ENCODE data around the gene YWHAB. TPM values are rescaled to one million over a fixed set of nuclear protein-coding genes. Genes with fewer than 3 reads are reported as not detected.
"Not testable (repeated sequence)": the region's sequence is repeated elsewhere in the genome, so short reads cannot be mapped to it uniquely, and the experiment has no call there.

YWHAB gene
- total and polyA plus RNA-seq, 11 donors, result 32.2 to 160 (median 120) TPM

GRCh38 chr20:44858606-44859360 is 26.7 kb upstream of the YWHAB start:
- DNase-seq, result no peak
- TF ChIP-seq CTCF (IDR thresholded peaks at IDR 0.05) (no peak), POLR2A (IDR thresholded peaks at IDR 0.05) (no peak)
- Histone ChIP-seq H3K4me1 (peaks cover 0 to 26% (median 6%) of the 10 kb centered on the region in 12 donors), H3K9me3 (no peaks in the 10 kb centered on the region), H3K36me3 (no peaks in the 10 kb centered on the region), H3K27me3 (no peaks in the 10 kb centered on the region), H3K27ac (no peak overlapping the region), H3K4me3 (no peak overlapping the region)
- ATAC-seq, result no peak
- intact Hi-C loops (cut with DNase I), result no loop called here

GRCh38 chr20:44861531-44862006 is 23.9 kb upstream of the YWHAB start:
- ATAC-seq (peak; percentile 42 to 91 (median 70)), DNase-seq (peak in 2 of 5 donors; percentile 32 to 48)
- Histone ChIP-seq H3K4me3 (no peak overlapping the region), H3K27me3 (no peaks in the 10 kb centered on the region), H3K9me3 (no peaks in the 10 kb centered on the region), H3K27ac (no peak overlapping the region), H3K36me3 (no peaks in the 10 kb centered on the region), H3K4me1 (peaks cover 0 to 27% (median 6%) of the 10 kb centered on the region in 12 donors)
- intact Hi-C loops (cut with DNase I), result loop anchor here in 5 of 10 donors (2.0 to 10.0 kb wide), 4 partner anchors 115 to 477 kb away; no protein-coding TSS in a partner anchor
- no peak for TF ChIP-seq POLR2A (IDR thresholded peaks at IDR 0.05)
- no peak for TF ChIP-seq CTCF (IDR thresholded peaks at IDR 0.05)
- WGBS, 4 donors, result 14 to 27% (median 19%) methylated on average over 5 of the region's 5 CpGs

- Histone ChIP-seq H3K4me1 (peaks cover 0 to 30% (median 6%) of the 10 kb centered on the region in 12 donors), H3K4me3 (no peak overlapping the region), H3K36me3 (no peaks in the 10 kb centered on the region), H3K9me3 (no peaks in the 10 kb centered on the region), H3K27ac (peak overlapping the region in 1 of 12 donors; percentile 3), H3K27me3 (no peaks in the 10 kb centered on the region)
- 83 to 90% (median 86%) methylated on average over 2 of the region's 2 CpGs for WGBS, 4 donors
- DNase-seq (no peak), ATAC-seq (peak in 1 of 4 donors; percentile 27)
- intact Hi-C loops (cut with DNase I), result loop anchor here in 5 of 10 donors (2.0 to 10.0 kb wide), 4 partner anchors 115 to 477 kb away; no protein-coding TSS in a partner anchor
- no peak for TF ChIP-seq CTCF (IDR thresholded peaks at IDR 0.05)
- no peak for TF ChIP-seq POLR2A (IDR thresholded peaks at IDR 0.05)
Measured at GRCh38 chr20:44862286-44862685, 23.2 kb upstream of the YWHAB start.

- H3K9me3 ChIP-seq, H3K36me3 ChIP-seq, H3K4me3 ChIP-seq, H3K27ac ChIP-seq, DNase-seq, H3K27me3 ChIP-seq: not testable (repeated sequence)
- intact Hi-C loops (cut with DNase I), result loop anchor here in 5 of 10 donors (2.0 to 10.0 kb wide), 4 partner anchors 117 to 479 kb away; no protein-coding TSS in a partner anchor
- peaks cover 0 to 34% (median 9%) of the 10 kb centered on the region in 12 donors for H3K4me1 ChIP-seq
- ATAC-seq, result peak in 3 of 4 donors; percentile 49 to 70 (median 53)
- WGBS, 4 donors, result 44 to 55% (median 52%) methylated on average over 4 of the region's 4 CpGs
Measured at GRCh38 chr20:44863365-44864084, 22.0 kb upstream of the YWHAB start.

- intact Hi-C loops (cut with DNase I), result loop anchor here in 4 of 10 donors (5.0 to 10.0 kb wide), 3 partner anchors 177 to 480 kb away; no protein-coding TSS in a partner anchor
- 84 to 89% (median 86%) methylated on average over 3 of the region's 3 CpGs for WGBS, 4 donors
- DNase-seq, H3K9me3 ChIP-seq, H3K4me3 ChIP-seq, ATAC-seq, H3K27me3 ChIP-seq, H3K27ac ChIP-seq, H3K36me3 ChIP-seq: not testable (repeated sequence)
- H3K4me1 ChIP-seq, result peaks cover 0 to 34% (median 9%) of the 10 kb centered on the region in 12 donors
Measured at GRCh38 chr20:44864493-44864892, 21.0 kb upstream of the YWHAB start.

All from heart left ventricle (tissue), 16 donors.